ENCODE data around the gene HEY2. TPM values are rescaled to one million over a fixed set of nuclear protein-coding genes. Genes with fewer than 3 reads are reported as not detected.

Gene HEY2
- total and polyA plus RNA-seq, 2 of the 8 experiments (the other 6 are each of a cell fraction or from before 2014, with no cell fraction given), result 9.1 to 16.2 TPM

- Histone ChIP-seq H3K27me3 (replicated peaks in 1 of 4; ENCODE audit: control insufficient read depth in 3 of 4, extremely low read depth in 1 of 4, insufficient read depth in 3 of 4, low read length in 3 of 4) (no peaks in the 10 kb centered on the region), H3K4me3 (ENCODE audit: extremely low read depth in 1 of 4, insufficient read depth in 2 of 4, low read depth in 3 of 4, low read length in 4 of 4) (peak overlapping the region in 1 of 4 experiments; percentile 30; a peak in 1 of 8 replicates), H3K4me1 (replicated peaks in 1 of 4; ENCODE audit: control insufficient read depth in 3 of 4, insufficient read depth in 4 of 4, low read length in 3 of 4) (peaks cover 0 to 6% (median 4%) of the 10 kb centered on the region in 4 experiments; a peak in 5 of 7 replicates), H3K18ac (ENCODE audit: extremely low read depth, low read length) (peak overlapping the region; percentile 48), H3K14ac (ENCODE audit: insufficient read length) (no peak overlapping the region), H4K5ac (ENCODE audit: insufficient read length, low read depth, low read length) (peak overlapping the region; percentile 20), H3K9ac (replicated peaks in 1 of 4; ENCODE audit: extremely low read depth in 1 of 4, low read depth in 3 of 4, low read length in 3 of 4) (no peak overlapping the region), H3K27ac (ENCODE audit: low read depth, low read length) (peak overlapping the region; percentile 25; the same call in 1 of the 2 replicates), H3K9me3 (ENCODE audit: insufficient read depth in 2 of 2, low read depth in 1 of 2, low read length in 1 of 2) (peaks cover 6 to 12% of the 10 kb centered on the region in 2 experiments), H3K23me2 (ENCODE audit: low read depth, low read length) (no peaks in the 10 kb centered on the region), H2AK5ac (ENCODE audit: low read depth, low read length) (no peak overlapping the region), H3K79me2 (ENCODE audit: control insufficient read depth in 1 of 2, insufficient read depth in 2 of 2, low read length in 2 of 2) (peaks cover 0 to 40% of the 10 kb centered on the region in 2 experiments; a peak in 2 of 4 replicates), H3K36me3 (ENCODE audit: control insufficient read depth in 2 of 4, insufficient read depth in 4 of 4, low read length in 3 of 4) (peaks cover 0 to 56% (median 16%) of the 10 kb centered on the region in 4 experiments; a peak in 5 of 8 replicates), H2BK120ac (replicated peaks; ENCODE audit: low read depth, low read length) (no peak overlapping the region), H3K79me1 (ENCODE audit: low read depth, low read length) (no peaks in the 10 kb centered on the region), H3K56ac (replicated peaks; ENCODE audit: insufficient read length, low read depth, low read length) (no peak overlapping the region), H3K4ac (replicated peaks; ENCODE audit: insufficient read length, low read depth, low read length) (no peak overlapping the region), H2BK5ac (ENCODE audit: low read depth, low read length) (peak overlapping the region; percentile 9; the same call in 1 of the 2 replicates), H2BK20ac (ENCODE audit: low read length) (no peak overlapping the region), H4K20me1 (replicated peaks in 1 of 2; ENCODE audit: control insufficient read depth in 1 of 2, insufficient read depth in 2 of 2, low read length in 2 of 2) (no peaks in the 10 kb centered on the region), H2BK15ac (ENCODE audit: low read length) (no peak overlapping the region), H4K8ac (ENCODE audit: extremely low read depth, insufficient read depth, low read length) (no peak overlapping the region), H2BK12ac (ENCODE audit: low read depth, low read length) (no peak overlapping the region), H2AFZ (ENCODE audit: low read length) (no peak overlapping the region), H3K23ac (ENCODE audit: insufficient read length) (no peak overlapping the region), H4K91ac (replicated peaks; ENCODE audit: insufficient read length, low read length) (no peak overlapping the region), H3K4me2 (ENCODE audit: insufficient read depth in 1 of 2, low read depth in 2 of 2, low read length in 2 of 2) (peak overlapping the region; percentile 14 to 66; a peak in 3 of 4 replicates)
- DNase-seq (ENCODE audit: low read depth in 1 of 2, low spot score in 2 of 2) (no peak), FAIRE-seq (peak; percentile 32)
- POLR2A ChIA-PET (ENCODE audit: partially characterized antibody), result interaction anchor here (0.8 to 2.5 kb wide), 13 partner anchors 8 to 339 kb away, joined by 3 to 21 read pairs (median 4); partner anchors contain the start of gene HEY2
- CTCF ChIA-PET (ENCODE audit: partially characterized antibody), result interaction anchor here (1.0 kb wide), 1 partner anchor 58 kb away, joined by 4 read pairs; no protein-coding TSS in a partner anchor
- 48% methylated on average over 3 of the region's 3 CpGs; no CpG with 5 or more reads in 1 of the 2 experiments for WGBS, 2 experiments (ENCODE audit: extremely low coverage in 1 of 2, insufficient coverage in 1 of 2, insufficient read length in 1 of 2, insufficient replicate concordance in 2 of 2, low coverage in 1 of 2, low lambda C conversion rate in 2 of 2, missing lambda C conversion rate in 1 of 2)
- TF ChIP-seq BCL11A (IDR thresholded peaks at IDR 0.05; ENCODE audit: low read depth in 2 of 2, low read length in 2 of 2), result no peak
- TF ChIP-seq, protein P1, sequence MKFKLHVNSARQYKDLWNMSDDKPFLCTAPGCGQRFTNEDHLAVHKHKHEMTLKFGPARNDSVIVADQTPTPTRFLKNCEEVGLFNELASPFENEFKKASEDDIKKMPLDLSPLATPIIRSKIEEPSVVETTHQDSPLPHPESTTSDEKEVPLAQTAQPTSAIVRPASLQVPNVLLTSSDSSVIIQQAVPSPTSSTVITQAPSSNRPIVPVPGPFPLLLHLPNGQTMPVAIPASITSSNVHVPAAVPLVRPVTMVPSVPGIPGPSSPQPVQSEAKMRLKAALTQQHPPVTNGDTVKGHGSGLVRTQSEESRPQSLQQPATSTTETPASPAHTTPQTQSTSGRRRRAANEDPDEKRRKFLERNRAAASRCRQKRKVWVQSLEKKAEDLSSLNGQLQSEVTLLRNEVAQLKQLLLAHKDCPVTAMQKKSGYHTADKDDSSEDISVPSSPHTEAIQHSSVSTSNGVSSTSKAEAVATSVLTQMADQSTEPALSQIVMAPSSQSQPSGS (IDR thresholded peaks at IDR 0.05; ENCODE audit: low read length), result peak; percentile 44; the same call in 1 of the 2 replicates
- TF ChIP-seq JUND (IDR thresholded peaks at IDR 0.05; ENCODE audit: low read length), result no peak
- TF ChIP-seq KDM5A (IDR thresholded peaks at IDR 0.05; ENCODE audit: low read length), result no peak
- TF ChIP-seq BACH1 (IDR thresholded peaks at IDR 0.05; ENCODE audit: low read length), result no peak
- TF ChIP-seq TEAD4 (IDR thresholded peaks at IDR 0.05; ENCODE audit: low read depth, low read length), result no peak
- no peak for TF ChIP-seq CHD2 (IDR thresholded peaks at IDR 0.05; ENCODE audit: low read length)
- TF ChIP-seq, protein P2, sequence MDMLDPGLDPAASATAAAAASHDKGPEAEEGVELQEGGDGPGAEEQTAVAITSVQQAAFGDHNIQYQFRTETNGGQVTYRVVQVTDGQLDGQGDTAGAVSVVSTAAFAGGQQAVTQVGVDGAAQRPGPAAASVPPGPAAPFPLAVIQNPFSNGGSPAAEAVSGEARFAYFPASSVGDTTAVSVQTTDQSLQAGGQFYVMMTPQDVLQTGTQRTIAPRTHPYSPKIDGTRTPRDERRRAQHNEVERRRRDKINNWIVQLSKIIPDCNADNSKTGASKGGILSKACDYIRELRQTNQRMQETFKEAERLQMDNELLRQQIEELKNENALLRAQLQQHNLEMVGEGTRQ (IDR thresholded peaks at IDR 0.05; ENCODE audit: low read length), result no peak
- TF ChIP-seq ZNF274 (IDR thresholded peaks at IDR 0.05; ENCODE audit: borderline replicate concordance, extremely low read depth, low read length), result no peak
Measured at GRCh38 chr6:125700581-125701353, 48.7 kb upstream of the HEY2 start.

Measured in H1 (cell line).